Measurements from ENCODE around the gene RPS6KA2.

DNA sequence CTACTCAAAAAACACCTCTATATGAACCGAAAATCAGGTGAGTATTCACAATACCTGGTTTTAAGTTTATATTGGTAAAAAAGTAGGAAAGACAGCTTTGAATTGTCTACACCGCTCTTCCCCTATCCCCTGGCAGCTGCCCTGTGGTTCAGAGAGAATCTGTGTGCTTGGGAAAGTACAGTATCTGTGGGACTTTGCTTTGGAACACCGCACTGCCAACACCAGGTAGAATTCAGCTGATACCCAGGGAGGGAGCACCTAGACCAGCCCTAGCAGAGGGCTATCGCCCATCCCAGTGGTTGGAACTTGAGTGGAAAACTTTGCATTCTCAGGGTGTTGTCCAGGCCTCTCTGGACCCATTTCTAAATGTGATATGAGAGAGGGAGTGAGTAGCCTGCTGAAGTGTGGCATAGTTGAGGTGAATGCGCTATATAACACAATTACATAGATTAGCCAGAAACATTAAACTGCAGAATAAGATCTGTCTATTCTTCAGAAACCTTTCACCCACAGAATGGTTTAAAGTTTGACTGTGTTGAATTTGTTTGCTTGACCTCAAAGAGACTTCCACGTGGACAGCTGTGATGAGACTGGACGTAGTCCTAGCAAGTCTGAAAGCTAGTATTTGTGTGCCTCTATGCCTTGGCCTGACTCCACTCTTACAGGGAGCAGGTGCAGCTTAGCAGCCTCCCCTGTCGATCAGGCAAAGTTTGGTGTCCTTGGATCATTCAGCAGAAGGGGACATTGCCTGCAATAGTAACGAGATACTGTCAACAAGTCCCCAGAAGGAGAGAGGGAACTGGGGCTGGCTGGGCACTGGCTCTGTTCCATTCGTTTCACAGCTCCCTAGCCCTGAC lies 232.8 kb downstream of the RPS6KA2 start:
- TF ChIP-seq, protein P1, sequence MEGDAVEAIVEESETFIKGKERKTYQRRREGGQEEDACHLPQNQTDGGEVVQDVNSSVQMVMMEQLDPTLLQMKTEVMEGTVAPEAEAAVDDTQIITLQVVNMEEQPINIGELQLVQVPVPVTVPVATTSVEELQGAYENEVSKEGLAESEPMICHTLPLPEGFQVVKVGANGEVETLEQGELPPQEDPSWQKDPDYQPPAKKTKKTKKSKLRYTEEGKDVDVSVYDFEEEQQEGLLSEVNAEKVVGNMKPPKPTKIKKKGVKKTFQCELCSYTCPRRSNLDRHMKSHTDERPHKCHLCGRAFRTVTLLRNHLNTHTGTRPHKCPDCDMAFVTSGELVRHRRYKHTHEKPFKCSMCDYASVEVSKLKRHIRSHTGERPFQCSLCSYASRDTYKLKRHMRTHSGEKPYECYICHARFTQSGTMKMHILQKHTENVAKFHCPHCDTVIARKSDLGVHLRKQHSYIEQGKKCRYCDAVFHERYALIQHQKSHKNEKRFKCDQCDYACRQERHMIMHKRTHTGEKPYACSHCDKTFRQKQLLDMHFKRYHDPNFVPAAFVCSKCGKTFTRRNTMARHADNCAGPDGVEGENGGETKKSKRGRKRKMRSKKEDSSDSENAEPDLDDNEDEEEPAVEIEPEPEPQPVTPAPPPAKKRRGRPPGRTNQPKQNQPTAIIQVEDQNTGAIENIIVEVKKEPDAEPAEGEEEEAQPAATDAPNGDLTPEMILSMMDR (conservative IDR thresholded peaks at IDR 0.05) = no peak
- TF ChIP-seq ZFX (IDR thresholded peaks at IDR 0.05) = no peak

All from C4-2B (cell line).